ENCODE results near the gene CTNNBL1.
"Not testable (repeated sequence)": the region's sequence is repeated elsewhere in the genome, so short reads cannot be mapped to it uniquely, and the experiment has no call there.

CTNNBL1 gene

DNA sequence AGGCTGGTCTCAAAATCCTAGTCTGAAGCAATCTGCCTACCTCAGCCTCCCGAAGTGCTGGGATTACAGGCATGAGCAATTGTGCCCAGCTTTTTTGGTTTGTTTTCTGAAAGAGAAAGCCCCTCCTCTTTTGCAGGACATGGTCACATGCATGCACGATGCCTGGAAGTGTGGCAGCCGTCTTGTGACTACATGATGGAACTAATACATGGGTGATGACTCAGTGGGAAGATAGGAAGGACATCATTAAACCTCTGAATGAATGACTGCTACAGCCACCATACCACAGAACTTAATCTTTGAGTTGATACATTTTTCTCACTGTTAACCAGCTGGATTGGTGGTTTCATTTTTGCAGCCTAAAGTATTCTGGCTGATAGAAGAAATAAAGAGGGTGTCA is 13.4 kb upstream of the CTNNBL1 start:
- no peak for DNase-seq

DNA sequence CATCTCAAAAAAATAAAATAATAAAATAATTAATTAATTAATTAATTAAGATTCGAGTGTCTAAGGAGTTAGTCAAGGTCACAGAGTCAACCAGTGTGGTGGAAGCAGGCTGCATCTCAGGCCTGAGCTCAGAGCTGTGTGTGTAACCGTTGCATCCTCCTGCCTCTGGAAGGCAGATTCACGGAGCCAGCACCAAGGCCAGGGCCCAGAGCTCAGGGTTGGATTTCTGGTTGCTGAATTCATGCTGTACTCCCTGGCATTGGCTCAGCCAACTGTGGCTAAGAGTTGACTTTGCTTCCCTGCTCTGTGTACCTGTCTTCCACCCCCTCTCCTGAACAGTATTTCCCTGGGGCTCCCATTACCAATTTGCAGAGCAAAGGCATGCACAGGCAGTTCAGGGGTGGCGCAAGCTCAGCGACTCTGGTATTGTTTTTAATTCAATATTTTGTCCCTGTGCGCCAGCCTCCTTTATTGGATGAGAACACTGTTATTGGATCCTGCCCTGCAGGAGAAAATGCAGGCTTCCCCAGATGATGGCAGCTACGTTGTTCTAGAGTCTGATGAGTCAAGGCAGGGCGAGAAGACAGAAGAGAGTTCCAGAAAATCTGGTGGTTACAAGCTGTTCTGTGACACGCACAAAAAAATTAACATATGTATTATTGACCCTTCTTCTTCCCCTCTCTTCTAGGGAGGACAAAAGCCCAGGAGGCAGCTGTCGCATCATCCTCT is 12.3 kb upstream of the CTNNBL1 start:
- no peak for DNase-seq

DNA sequence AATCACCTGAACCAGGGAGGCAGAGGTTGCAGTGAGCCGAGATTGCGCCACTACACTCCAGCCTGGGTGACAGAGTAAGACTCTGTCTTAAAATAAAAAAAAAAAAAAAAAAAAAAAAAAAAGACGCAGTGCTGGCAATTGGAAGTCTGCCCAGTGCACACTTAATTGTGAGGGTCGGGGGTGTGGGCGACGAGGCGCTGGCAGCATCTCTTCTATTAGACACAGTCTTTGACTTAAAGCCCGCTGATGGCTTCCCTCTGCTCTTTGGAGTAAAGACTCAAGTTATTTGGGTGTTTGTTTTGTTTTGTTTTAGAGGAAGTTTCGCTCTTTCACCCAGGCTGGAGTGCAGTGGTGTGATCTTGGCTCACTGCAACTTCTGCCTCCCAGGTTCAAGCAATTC is 10.7 kb upstream of the CTNNBL1 start:
- DNase-seq, result not testable (repeated sequence)

DNA sequence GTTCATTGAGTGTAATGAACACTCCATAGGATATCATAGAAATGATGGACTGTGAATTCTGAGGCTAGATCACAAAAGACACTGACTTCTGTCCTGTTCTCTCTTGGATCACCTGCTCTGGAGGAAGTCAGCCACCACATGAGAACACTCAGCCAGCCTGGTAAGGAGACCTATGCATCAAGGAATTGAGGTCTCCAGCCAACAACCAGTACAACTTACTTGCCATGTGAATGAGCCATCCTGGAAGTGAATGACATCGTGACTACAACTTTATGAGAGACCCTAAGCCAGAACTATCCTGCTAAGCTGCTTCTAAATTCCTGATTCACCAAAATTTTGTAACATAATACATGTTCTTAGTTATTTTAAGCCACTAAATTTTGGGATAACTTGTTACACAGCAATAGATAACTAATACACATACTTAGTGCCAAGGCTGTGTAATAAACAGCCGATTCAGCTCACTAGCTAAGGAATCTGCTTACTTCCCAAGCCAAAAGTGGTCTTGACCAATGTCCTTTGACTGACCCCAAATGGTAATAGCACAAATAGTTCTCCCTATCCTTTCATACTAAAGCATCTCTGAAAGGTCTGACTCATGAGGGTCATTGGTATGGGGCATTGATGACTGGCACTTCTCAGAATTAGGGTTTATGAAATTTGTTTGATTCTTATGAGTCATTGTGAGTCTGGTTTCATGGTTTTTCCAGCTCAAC is 6.9 kb upstream of the CTNNBL1 start:
- no peak for DNase-seq

DNA sequence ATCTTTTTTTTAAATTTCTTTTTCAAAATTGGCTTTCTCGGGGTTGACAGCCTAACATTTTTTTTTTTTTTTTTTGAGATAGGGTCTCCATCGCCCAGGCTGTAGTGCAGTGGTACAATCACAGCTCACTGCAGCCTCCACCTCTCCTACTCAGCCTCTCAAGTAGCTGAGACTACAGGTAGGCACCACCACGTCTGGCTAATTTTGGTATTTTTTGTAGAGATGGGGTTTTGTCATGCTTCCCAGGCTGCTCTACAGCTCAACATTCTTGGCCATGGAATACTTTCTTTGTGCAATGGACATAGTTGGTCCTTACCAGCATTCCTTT is 6.4 kb upstream of the CTNNBL1 start:
- DNase-seq, result no peak

DNA sequence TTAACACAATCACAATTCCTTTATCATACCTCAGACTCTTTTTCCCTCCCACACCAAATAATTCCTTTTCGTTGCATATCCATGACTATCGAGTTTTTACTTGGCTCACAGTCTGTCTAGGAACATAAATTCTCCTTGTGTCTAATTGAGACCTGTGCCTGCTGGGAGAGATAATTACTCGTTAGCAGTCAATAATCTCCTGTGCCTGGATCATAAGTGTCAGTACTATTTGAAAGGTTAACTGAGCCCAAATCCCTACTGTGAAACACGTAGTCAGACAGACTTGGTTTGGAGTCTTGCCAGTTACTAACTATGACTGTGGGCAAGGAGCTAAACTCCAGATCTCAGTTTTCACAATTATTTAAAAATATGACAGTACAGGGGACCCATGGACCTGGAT is 5.7 kb upstream of the CTNNBL1 start:
- no peak for DNase-seq

DNA sequence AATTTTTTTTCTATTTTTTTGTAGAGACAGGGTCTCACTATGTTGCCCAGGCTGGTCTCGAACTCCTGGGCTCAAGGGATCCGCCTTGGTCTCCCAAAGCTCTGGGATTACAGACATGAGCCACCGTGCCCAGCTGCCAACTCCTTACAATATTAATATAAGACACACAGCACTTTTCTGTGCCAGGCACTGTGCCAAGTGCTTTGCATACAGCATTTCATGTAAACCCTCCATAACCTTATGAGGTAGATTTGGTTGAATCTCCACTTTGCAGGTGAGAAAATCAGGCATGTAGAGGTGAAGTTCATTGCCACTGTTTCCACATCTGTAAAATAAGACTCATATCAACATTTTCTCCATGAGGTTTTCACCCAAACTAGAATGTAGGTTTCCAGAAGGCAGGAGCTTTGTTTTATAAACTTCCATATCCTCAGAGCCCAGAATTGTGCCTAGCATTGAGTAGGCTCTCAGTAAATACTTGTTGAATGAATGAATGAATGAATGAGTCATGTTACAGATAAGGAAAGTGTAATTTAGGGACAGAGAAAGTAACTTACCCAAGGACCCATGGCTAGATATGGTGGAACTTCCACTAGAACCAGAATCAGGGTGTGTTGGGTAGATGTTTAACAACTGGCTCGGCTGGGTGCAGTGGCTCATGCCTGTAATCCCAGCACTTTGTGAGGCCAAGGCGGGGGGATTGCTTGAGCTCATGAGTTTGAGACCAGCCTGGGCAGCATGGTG is 3.0 kb upstream of the CTNNBL1 start:
- no peak for DNase-seq

DNA sequence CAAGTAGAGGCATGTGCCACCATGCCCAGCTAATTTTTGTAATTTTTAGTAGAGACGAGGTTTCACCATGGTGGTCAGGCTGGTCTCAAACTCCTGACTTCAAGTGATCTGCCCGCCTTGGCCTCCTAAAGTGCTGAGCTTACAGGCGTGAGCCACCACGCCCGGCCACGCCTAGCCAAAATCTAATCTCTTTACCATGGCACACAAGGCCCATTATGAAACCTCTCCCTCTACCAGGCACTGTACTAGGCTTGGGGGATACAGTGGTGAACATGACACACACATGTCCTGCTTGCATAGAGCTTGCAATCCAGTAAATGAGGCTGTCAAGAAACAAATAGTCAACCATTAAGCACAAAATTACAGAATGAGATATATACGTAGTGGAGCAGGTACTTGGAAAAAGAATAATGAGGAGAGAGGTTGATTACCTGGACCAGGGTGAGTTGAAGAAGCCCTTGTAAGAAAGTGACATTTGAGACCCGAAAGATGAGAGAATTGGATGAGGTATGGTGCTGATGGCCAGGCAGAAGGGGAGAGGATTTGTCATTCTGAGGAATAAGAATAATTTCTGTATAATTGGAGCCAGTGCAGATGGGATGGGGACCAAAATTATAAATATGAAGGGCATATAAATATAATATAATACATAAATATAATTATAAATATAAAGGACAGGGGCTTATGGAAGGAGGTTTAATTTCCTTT is 1.2 kb upstream of the CTNNBL1 start:
- DNase-seq, result no peak

DNA sequence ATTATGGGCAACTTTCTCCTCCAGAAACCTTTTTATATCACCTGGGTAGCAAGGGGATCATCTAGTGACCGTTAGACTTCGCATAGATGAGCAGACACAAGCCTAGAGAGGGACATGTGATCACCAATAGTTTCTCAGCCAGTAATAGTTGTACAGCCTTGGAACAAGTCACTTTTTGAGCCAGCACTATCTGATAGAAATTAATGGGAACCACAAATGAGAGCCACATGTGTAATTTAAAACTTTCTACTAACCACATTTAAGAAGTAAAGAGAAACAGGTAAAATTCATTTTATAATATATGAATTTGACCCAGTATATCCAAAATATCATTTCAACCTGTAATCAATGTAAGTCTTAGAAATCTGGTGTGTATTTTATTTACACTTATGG is 592 bp upstream of the CTNNBL1 start:
- DNase-seq, result no peak

DNA sequence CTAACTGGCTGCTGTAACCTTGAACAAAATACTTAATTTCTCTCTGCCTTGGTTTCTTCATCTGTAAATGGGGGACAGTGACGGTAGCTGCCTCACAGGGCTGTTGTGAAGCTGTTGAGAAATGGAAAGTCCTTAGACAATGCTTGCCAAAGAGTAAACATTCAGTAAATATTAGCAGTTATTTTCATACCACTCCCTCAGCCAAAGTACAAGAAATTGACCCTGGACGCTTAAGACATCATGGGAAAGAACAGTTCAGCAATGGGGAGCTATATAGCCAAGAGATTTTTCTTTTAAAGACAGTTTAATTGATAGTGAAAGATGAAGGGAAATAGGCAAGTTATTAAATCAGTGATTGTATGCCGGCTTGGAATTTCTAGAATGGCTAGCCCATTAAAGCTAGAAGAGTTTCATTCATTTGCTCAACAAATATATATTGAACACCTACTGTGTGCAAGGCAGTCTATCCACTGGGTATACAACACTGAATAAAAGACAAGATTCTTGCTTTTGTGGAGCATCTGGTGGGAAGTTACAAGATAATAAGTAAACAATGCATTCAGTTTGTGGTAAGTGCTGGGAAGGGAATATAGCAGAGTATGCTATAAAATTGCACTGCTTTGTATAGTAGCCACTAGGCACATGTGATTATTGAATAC is 2.0 kb downstream of the CTNNBL1 start:
- DNase-seq, result no peak

DNA sequence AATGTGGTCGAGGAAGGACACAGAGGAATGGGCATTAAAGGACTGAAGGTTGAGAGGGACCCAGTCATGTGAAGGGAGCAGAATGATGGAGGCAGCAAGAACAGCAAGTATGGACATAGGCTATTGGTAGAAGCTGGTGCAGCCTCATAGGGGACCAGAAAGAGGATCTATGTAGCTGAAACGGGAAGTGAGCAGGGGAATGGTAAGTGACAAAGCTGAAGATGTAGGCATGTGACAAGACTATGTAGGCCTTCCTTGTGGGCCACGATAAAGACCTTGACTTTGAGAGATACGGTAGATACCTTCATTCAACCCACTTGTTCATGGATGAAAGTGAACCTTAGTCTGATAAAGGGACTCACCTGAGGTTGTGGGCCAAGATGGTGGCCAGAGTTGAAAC is 3.5 kb downstream of the CTNNBL1 start:
- DNase-seq, result no peak

DNA sequence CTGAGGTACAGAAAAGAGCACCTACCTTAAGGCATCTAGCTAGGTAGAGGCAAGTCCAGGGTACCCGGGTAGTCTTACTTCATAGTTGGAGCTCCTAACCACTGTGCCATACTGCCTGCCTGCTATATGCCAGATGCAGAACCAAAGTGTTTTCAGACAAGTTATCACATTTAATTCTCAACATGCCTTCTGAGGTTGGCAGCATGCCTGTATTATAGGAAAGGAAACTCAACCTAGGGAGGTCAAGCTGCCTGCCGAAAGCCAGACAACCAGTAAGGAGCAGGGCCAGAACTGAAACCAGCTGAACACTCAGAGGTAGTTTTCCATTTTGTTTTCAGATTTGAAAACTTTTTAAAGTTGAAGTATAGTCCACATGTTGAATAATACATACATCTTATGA is 5.4 kb downstream of the CTNNBL1 start:
- DNase-seq, result no peak

DNA sequence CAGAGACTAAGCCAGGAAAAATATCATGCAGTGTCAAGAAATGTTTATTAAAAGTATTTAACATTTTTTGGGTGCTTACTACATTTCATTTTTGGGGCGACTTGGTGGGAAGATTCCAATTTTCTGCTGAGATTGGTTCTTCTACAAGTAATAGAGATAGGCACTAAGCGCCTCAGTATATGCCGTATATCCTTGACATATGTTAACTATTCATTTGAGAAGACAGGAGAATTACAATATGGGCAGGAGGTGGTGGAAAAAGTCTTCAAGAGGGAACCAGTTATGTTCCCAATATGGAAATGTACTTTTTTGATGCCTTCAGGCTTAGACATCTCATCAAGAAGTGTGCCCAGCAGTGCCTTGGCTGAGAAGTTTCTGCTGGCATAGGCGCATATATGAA is 6.5 kb downstream of the CTNNBL1 start:
- DNase-seq, result no peak

DNA sequence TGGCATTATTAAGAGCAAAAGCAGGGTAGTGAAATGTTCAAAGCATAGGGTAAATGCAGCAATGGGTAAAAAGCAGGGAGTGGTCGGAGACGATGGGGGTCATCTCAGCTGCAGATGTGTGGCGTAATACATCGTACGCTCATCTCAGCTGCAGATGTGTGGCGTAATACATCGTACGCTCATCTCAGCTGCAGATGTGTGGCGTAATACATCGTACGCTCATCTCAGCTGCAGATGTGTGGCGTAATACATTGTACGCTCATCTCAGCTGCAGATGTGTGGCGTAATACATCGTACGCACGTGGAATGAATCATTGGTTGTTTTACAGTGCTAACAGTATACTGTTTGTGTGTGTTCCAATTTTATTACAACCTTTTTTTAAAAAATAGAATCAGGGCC is 7.8 kb downstream of the CTNNBL1 start:
- not testable (repeated sequence) for DNase-seq

DNA sequence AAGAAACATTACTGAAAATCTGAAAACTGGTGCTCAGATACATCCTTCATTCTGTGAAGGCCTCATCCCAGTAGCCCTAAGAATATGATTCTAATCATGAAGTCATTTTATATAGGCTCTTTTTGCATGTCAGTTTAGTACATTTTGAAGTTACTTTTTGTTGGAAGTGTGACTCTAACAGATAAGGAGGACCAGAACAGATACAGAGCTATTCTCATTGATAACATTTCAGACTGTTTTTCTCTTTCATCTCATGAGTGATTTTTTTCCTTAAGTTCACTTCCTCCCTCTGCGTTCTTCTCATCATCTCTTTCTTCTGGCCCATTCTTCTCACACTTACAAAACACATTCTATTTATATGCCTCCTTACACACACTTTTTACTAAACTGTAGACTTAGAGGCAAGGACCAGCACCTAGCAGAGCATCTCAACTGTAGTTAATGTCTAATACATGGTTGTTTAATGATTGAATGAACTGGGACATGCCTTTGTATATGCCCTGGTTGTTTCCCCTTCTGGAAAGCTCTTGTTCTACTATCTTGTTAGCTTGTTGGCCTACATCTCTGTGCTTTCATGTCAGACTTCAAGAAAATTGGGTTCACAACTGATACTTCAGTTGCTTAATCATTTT is 8.7 kb downstream of the CTNNBL1 start:
- DNase-seq, result no peak

DNA sequence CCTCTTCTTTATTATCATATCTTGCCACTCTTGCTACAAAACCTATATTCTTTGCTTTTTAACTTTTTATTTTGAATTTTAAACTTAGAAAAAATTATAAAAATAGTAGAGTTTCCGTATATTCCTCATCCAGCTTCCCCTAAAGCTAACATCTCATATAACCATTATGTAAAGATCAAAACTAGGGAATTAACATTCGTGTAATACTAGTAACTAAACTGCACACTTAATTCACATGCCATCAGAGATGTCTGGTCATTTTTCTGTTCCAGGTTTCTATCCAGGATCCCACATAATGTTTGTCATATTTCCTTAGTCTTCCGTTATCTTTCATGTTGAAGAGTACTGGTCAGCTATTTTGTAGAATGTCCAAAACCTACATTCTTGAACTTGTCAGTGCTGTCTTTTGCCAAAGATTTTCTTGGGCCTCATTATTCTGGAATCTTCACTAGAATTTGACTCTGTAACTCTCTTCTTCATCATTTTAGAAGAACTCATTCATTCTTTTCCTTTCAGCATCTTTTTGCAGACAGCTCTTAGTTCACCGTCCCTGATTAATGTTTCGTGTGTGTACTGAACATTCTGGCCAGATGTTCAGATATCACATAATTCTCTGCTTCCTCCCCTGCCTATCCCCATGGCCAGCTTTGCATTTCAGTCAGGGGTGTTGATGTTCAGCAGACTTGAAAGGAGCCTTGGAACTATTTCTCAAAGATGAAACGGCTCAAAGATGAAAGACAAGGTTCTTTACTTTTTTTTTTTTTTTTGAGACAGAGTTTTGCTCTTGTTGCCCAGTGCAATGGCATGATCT is 9.4 kb downstream of the CTNNBL1 start:
- no peak for DNase-seq

DNA sequence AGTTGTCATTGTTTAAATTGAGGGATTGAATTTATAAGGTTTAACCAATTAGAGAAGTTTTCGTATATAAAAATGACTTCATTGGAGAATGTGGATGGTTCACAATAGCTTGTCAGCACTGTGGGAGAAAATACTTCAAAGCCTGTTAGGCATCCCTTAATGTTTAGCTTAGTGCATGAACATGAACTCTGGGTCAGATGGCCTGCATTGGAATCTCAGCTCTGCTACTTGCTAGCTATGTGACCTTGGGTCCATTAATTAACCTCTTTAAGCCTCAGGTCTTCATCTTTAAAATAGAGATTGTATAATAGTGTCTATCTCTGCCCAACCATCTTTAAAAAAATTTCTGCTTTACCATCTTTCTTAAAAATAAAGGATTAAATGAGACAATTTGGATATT is 11.1 kb downstream of the CTNNBL1 start:
- DNase-seq, result no peak

DNA sequence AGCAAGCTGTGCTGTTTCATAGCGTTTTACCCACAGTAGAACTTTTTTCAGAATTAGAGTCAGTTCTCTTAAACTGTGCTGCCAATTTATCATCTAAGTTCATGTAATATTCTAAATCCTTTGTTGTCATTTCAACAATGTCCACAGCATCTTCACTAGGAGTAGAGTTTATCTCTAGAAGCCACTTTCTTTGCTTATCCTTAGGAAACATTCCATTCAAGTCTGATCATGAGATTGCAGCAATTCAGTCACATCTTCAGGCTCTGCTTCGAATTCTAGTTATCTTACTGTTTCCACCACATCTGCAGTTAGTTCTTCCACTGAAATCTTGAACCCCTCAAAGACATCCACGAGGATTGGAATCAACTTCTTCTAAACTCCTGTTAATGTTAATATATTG is 12.5 kb downstream of the CTNNBL1 start:
- no peak for DNase-seq

DNA sequence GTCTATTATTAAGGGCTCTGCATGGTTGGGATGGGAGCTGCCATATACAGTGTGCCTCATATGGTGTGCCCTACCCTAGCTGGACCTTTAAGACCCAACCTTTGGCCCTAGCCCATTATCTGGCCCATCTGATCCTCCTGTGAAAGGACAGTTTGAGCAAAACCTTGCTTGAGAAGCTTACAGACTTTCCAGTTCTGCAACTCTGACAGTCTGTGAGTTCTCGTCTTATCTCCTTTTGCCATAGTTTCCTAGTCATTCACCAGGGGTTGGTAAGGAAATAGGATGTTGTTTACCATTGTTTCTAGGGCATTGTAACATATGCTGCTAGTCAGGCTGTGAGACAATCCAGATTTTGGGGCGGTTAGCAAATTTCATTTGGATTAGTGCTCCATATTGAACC is 17.2 kb downstream of the CTNNBL1 start:
- DNase-seq, result no peak

DNA sequence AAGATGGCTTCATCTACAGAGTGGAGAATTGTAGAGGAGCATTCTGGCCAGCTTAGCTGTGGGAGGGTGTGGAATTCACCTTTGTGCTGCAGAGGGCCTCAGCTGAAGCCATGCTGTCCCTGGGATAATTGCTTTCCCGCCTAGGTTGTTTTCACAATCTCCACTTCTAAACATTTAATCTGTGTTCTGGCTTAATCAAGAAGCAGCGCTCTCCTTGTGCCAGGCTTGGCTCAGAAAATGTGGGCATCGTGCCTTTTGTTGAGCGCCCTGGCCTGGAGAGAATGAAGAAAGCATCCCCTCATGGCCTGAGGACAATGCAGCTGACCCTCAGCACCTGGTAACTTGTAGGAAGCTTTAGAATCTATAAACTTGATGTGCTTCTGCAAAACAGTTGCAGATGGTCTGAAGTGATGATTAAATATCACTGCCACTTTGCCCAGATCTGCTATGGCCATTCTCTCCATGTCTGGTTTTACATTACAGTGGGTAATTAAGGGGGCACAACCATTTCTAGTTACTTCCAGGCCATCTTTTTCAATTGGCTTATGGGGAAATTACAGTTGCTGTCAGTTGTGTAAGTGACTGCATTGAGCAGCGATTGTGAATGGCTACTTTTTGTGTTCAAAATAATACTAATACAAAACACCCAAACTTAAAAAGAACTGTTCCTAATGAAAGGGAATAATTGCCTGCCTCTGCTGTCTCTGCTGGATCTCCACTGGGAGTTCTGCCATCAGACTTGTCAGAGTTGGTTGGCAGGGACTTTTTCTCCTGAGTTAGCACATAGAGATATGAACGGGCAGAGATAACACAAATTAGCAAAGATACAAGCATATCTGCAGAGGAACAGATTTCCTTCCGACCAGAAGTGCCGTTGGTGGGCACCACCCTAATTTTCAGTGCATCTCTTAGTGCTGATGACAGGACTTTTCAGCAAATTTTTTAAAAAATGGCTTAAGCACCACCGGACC is 18.4 kb downstream of the CTNNBL1 start:
- DNase-seq, result no peak
